H9 (cell line): ENCODE data around the gene DYRK1A. TPM values are rescaled to one million over a fixed set of nuclear protein-coding genes. Genes with fewer than 3 reads are reported as not detected.

ENCODE experiments used
- DNase-seq: peaks from one replicate; pipeline ENCODE4 v3.0.0-alpha.2; 2017
- H2AFZ ChIP-seq: one replicate; pipeline ENCODE4 v1.6.1; 2013; ENCODE audit warnings: mild to moderate bottlenecking, low read length, control low read depth, moderate library complexity
- H2AK5ac ChIP-seq: 2 replicates; pipeline ENCODE4 v1.6.1; 2013; ENCODE audit warnings: low read length, control low read depth, mixed read lengths; ENCODE audit not compliant: insufficient read length
- H2BK120ac ChIP-seq: one replicate; pipeline ENCODE4 v1.6.1; 2013; ENCODE audit warnings: low read depth, mild to moderate bottlenecking, low read length, control low read depth, inconsistent platforms; ENCODE audit not compliant: poor library complexity, severe bottlenecking
- H2BK12ac ChIP-seq: 2 replicates; pipeline ENCODE4 v1.6.1; 2013; ENCODE audit warnings: low read length, control low read depth, mixed read lengths, low read depth; ENCODE audit not compliant: insufficient read length
- H2BK15ac ChIP-seq: 2 replicates; pipeline ENCODE4 v1.6.1; 2013; ENCODE audit warnings: low read depth, low read length, control low read depth
- H2BK20ac ChIP-seq: one replicate; pipeline ENCODE4 v1.6.1; 2013; ENCODE audit warnings: low read depth, mild to moderate bottlenecking, low read length, control low read depth, inconsistent platforms; ENCODE audit not compliant: poor library complexity, severe bottlenecking
- H2BK5ac ChIP-seq: 2 replicates; pipeline ENCODE4 v1.6.1; 2013; ENCODE audit warnings: low read length, control low read depth, mixed read lengths; ENCODE audit not compliant: insufficient read length
- H3K14ac ChIP-seq: 2 replicates; pipeline ENCODE4 v1.6.1; 2013; ENCODE audit warnings: low read length, control low read depth; ENCODE audit not compliant: insufficient read depth
- H3K18ac ChIP-seq: 2 replicates; pipeline ENCODE4 v1.6.1; 2013; ENCODE audit warnings: low read depth, mild to moderate bottlenecking, mixed read lengths, low read length, control low read depth; ENCODE audit not compliant: insufficient read length
- H3K23ac ChIP-seq: 2 replicates; pipeline ENCODE4 v1.6.1; 2013; ENCODE audit warnings: low read length, control low read depth, mixed read lengths, low read depth; ENCODE audit not compliant: insufficient read length
- H3K23me2 ChIP-seq: 2 replicates; pipeline ENCODE4 v1.6.1; 2013; ENCODE audit warnings: low read depth, mild to moderate bottlenecking, mixed read lengths, low read length, control low read depth; ENCODE audit not compliant: insufficient read length, poor library complexity, severe bottlenecking
- H3K27ac ChIP-seq: 2 replicates; pipeline ENCODE4 v1.5.1; 2013; ENCODE audit warnings: low read length, control low read depth, mixed read lengths, low read depth; ENCODE audit not compliant: insufficient read length
- H3K27me3 ChIP-seq: 2 replicates; pipeline ENCODE4 v1.6.1; 2013; ENCODE audit warnings: low read length, control low read depth, inconsistent platforms; ENCODE audit not compliant: insufficient read depth
- H3K4ac ChIP-seq: 2 replicates; pipeline ENCODE4 v1.6.1; 2013; ENCODE audit warnings: low read depth, mild to moderate bottlenecking, control low read depth, inconsistent platforms, low read length, moderate library complexity
- H3K4me1 ChIP-seq: 2 replicates; pipeline ENCODE4 v1.6.1; 2013; ENCODE audit warnings: low read length, control low read depth, inconsistent platforms; ENCODE audit not compliant: insufficient read depth
- H3K4me2 ChIP-seq: 2 replicates; pipeline ENCODE4 v1.6.1; 2013; ENCODE audit warnings: low read length, control low read depth, mixed read lengths; ENCODE audit not compliant: insufficient read length, insufficient read depth
- H3K56ac ChIP-seq: 2 replicates; pipeline ENCODE4 v1.6.1; 2013; ENCODE audit warnings: low read depth, mild to moderate bottlenecking, mixed read lengths, low read length, control low read depth; ENCODE audit not compliant: insufficient read length
- H3K79me1 ChIP-seq: 2 replicates; pipeline ENCODE4 v1.6.1; 2013; ENCODE audit warnings: low read depth, mild to moderate bottlenecking, moderate library complexity, low read length, control low read depth, inconsistent platforms; ENCODE audit not compliant: insufficient read depth, poor library complexity, severe bottlenecking
- H3K79me2 ChIP-seq: 2 replicates; pipeline ENCODE4 v1.6.1; 2013; ENCODE audit warnings: low read length, control low read depth, inconsistent platforms; ENCODE audit not compliant: insufficient read depth
- H3K9ac ChIP-seq: 2 replicates; pipeline ENCODE4 v1.6.1; 2013; ENCODE audit warnings: low read length, control low read depth, mixed read lengths; ENCODE audit not compliant: insufficient read length; ENCODE audit errors: extremely low read depth
- H3K9me3 ChIP-seq: one replicate; pipeline ENCODE4 v1.6.1; 2013; ENCODE audit warnings: low read depth, low read length, inconsistent platforms; ENCODE audit not compliant: control insufficient read depth
- H3T11ph ChIP-seq: one replicate; pipeline ENCODE4 v1.6.1; 2013; ENCODE audit warnings: mild to moderate bottlenecking, low read length, control low read depth, inconsistent platforms
- H4K20me1 ChIP-seq: one replicate; pipeline ENCODE4 v1.6.1; 2013; ENCODE audit not compliant: control insufficient read depth, insufficient read length, insufficient read depth
- H4K5ac ChIP-seq: 2 replicates; pipeline ENCODE4 v1.6.1; 2013; ENCODE audit warnings: low read depth, mild to moderate bottlenecking, mixed read lengths, low read length, control low read depth; ENCODE audit not compliant: insufficient read length
- H4K8ac ChIP-seq: replicated peaks from 2 replicates; pipeline ENCODE4 v1.6.1; 2013; ENCODE audit warnings: low read length, control low read depth, mixed read lengths, low read depth; ENCODE audit not compliant: insufficient read length
- H4K91ac ChIP-seq: 2 replicates; pipeline ENCODE4 v1.6.1; 2013; ENCODE audit warnings: low read depth, mild to moderate bottlenecking, moderate library complexity, mixed read lengths, low read length, control low read depth; ENCODE audit not compliant: insufficient read length
- H3K27ac Mint-ChIP-seq, 3 experiments: 2 replicates in 2 of 3; 3 replicates in 1 of 3; pipeline ENCODE4 v1.8.0; 2020 to 2021; ENCODE audit warnings: mixed read lengths in 3 of 3, mild to moderate bottlenecking in 1 of 3, moderate library complexity in 1 of 3
- H3K27me3 Mint-ChIP-seq: 2 replicates; pipeline ENCODE4 v1.8.0; 2021; ENCODE audit warnings: low read depth, mild to moderate bottlenecking, moderate library complexity, mixed read lengths
- H3K36me3 Mint-ChIP-seq, 3 experiments: 2 replicates in 2 of 3; 3 replicates in 1 of 3; pipeline ENCODE4 v1.8.0; 2020 to 2021; ENCODE audit warnings: low read depth in 3 of 3, mixed read lengths in 3 of 3; ENCODE audit not compliant: insufficient read depth in 1 of 3
- H3K4me1 Mint-ChIP-seq, 2 experiments: 2 replicates each; pipeline ENCODE4 v1.8.0; 2020; ENCODE audit warnings: mixed read lengths in 2 of 2
- H3K4me3 Mint-ChIP-seq, 2 experiments: 2 replicates in 1 of 2; 3 replicates in 1 of 2; pipeline ENCODE4 v1.8.0; 2020 to 2021; ENCODE audit warnings: mild to moderate bottlenecking in 2 of 2, mixed read lengths in 2 of 2, moderate library complexity in 1 of 2
- H3K9me3 Mint-ChIP-seq, 2 experiments: 2 replicates in 1 of 2; 3 replicates in 1 of 2; pipeline ENCODE4 v1.8.0; 2020; ENCODE audit warnings: mild to moderate bottlenecking in 2 of 2, mixed read lengths in 2 of 2, moderate library complexity in 1 of 2
- total RNA-seq: library from RNA; stranded (reverse); gene quantifications from 2 replicates; pipeline ENCODE4 v1.2.1, GENCODE V29; 2021
- TF ChIP-seq, protein P1 (sequence below): fragments of 200-600 bp; sonication (generic); conservative IDR thresholded peaks from 3 replicates; pipeline ENCODE4 v1.8.0; 2021; ENCODE audit warnings: antibody characterized with exemption, mild to moderate bottlenecking

The DYRK1A gene
- total RNA-seq, 1 experiment from 2014 or later = 73.6 TPM

- Mint-ChIP-seq H3K4me1 (peaks cover 30% of the 10 kb centered on the region in 2 experiments), H3K36me3 (peaks cover under 1 to 20% (median 15%) of the 10 kb centered on the region in 3 experiments; a peak in 6 of 7 replicates), H3K27ac (peak overlapping the region in 1 of 3 experiments; percentile 37; a peak in 1 of 7 replicates), H3K4me3 (no peak overlapping the region), H3K9me3 (no peaks in the 10 kb centered on the region), H3K27me3 (no peaks in the 10 kb centered on the region)
- H3K4ac ChIP-seq = no peak overlapping the region
- H4K91ac ChIP-seq = no peak overlapping the region
- H3K4me2 ChIP-seq = no peak overlapping the region
- no peak overlapping the region for H3K23ac ChIP-seq
- DNase-seq = no peak
- H3K9ac ChIP-seq = no peak overlapping the region
- no peak overlapping the region for H3K14ac ChIP-seq
- no peak overlapping the region for H2AK5ac ChIP-seq
- no peak overlapping the region for H2BK120ac ChIP-seq
- no peak overlapping the region for H3K27ac ChIP-seq
- no peak overlapping the region for H2BK15ac ChIP-seq
- no peaks in the 10 kb centered on the region for H3K9me3 ChIP-seq
- no peaks in the 10 kb centered on the region; the same call in 1 of the 2 replicates for H3K4me1 ChIP-seq
- H4K5ac ChIP-seq = no peak overlapping the region
- H3K23me2 ChIP-seq = no peaks in the 10 kb centered on the region
- H2BK20ac ChIP-seq = no peak overlapping the region
- H3K27me3 ChIP-seq = no peaks in the 10 kb centered on the region
- peaks cover 24% of the 10 kb centered on the region; the same call in 1 of the 2 replicates for H3K79me2 ChIP-seq
- H2BK5ac ChIP-seq = no peak overlapping the region
- no peak overlapping the region for H2AFZ ChIP-seq
- no peak overlapping the region for H3T11ph ChIP-seq
- H3K18ac ChIP-seq = no peak overlapping the region
- H3K56ac ChIP-seq = no peak overlapping the region
- H2BK12ac ChIP-seq = no peak overlapping the region
- TF ChIP-seq, protein P1, sequence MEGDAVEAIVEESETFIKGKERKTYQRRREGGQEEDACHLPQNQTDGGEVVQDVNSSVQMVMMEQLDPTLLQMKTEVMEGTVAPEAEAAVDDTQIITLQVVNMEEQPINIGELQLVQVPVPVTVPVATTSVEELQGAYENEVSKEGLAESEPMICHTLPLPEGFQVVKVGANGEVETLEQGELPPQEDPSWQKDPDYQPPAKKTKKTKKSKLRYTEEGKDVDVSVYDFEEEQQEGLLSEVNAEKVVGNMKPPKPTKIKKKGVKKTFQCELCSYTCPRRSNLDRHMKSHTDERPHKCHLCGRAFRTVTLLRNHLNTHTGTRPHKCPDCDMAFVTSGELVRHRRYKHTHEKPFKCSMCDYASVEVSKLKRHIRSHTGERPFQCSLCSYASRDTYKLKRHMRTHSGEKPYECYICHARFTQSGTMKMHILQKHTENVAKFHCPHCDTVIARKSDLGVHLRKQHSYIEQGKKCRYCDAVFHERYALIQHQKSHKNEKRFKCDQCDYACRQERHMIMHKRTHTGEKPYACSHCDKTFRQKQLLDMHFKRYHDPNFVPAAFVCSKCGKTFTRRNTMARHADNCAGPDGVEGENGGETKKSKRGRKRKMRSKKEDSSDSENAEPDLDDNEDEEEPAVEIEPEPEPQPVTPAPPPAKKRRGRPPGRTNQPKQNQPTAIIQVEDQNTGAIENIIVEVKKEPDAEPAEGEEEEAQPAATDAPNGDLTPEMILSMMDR = no peak
- no peaks in the 10 kb centered on the region for H4K20me1 ChIP-seq
- no peak overlapping the region for H4K8ac ChIP-seq
- peaks cover 17% of the 10 kb centered on the region for H3K79me1 ChIP-seq
Measured at GRCh38 chr21:37475186-37475868, 108.8 kb downstream of the DYRK1A start.
